GM12801 (cell line): ENCODE results near the gene KRT6A.

Experiments
- CTCF ChIP-seq: IDR thresholded peaks from one replicate; pipeline ENCODE4 v1.5.1; 2011; ENCODE audit warnings: control low read depth; ENCODE audit not compliant: insufficient read length; ENCODE audit errors: extremely low read depth

The KRT6A gene

GRCh38 chr12:52445876-52446275 lies 47.2 kb downstream of the KRT6A start:
- no peak for TF ChIP-seq CTCF

- no peak for TF ChIP-seq CTCF
Observed at GRCh38 chr12:52444647-52445595, 48.1 kb downstream of the KRT6A start.

GRCh38 chr12:52443966-52444365 lies 49.1 kb downstream of the KRT6A start:
- TF ChIP-seq CTCF = no peak

GRCh38 chr12:52442600-52443061 lies 50.4 kb downstream of the KRT6A start:
- no peak for TF ChIP-seq CTCF

GRCh38 chr12:52441320-52441911 lies 51.6 kb downstream of the KRT6A start:
- no peak for TF ChIP-seq CTCF

GRCh38 chr12:52440821-52441319 lies 52.2 kb downstream of the KRT6A start:
- TF ChIP-seq CTCF = no peak

GRCh38 chr12:52439845-52440244 lies 53.2 kb downstream of the KRT6A start:
- no peak for TF ChIP-seq CTCF
